NCI-H510A treated with DMSO at 0.1 percent for 48 hours (cell line): ENCODE measurements around the gene EEIG1.
A peak's percentile ranks its signal among the peaks of the same experiment; 100 is the strongest.

Experiments used
- DNase-seq: peaks from one replicate; lab custom pipeline; 2025; lab: John Stamatoyannopoulos, UW

The EEIG1 gene

GRCh38 chr9:127974769-127975261 is 6.0 kb downstream of the EEIG1 start:
- DNase-seq: no peak

DNA sequence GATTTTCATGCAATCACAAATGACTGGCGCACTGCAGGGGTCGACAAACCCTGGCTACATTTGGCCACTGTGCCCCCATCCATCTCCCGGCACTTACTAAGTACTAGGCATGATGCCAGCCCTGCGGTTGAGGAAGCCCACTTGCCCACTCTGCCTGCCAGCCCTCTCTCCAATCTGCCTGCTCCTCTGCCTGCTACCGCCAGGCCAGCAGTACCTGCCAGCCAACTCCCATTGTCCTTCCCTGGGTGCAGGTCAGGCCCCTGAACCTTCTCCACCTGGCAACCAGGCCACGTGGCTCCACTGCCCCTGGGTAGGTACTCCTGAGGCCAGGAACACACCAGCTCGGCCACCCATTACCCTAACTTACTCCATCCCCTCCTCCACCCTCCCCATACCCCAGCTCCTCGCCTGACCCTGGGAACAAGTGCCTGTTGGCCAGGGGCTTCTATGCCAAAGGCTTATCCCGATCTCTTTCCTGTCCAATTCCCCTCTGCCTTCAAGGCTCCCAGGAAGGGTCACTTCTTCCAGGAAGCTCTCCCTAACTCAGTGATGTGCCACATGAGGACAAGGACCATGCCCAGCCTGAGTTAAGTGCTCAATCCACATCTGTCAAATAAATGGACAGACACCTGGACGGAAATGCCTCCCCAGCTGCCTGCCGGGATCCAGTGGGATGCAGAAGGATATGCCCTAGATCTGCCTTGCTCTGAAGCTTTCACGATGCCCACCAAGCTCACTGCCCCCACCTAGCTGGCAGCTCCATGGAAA is 6.6 kb downstream of the EEIG1 start:
- no peak for DNase-seq

DNA sequence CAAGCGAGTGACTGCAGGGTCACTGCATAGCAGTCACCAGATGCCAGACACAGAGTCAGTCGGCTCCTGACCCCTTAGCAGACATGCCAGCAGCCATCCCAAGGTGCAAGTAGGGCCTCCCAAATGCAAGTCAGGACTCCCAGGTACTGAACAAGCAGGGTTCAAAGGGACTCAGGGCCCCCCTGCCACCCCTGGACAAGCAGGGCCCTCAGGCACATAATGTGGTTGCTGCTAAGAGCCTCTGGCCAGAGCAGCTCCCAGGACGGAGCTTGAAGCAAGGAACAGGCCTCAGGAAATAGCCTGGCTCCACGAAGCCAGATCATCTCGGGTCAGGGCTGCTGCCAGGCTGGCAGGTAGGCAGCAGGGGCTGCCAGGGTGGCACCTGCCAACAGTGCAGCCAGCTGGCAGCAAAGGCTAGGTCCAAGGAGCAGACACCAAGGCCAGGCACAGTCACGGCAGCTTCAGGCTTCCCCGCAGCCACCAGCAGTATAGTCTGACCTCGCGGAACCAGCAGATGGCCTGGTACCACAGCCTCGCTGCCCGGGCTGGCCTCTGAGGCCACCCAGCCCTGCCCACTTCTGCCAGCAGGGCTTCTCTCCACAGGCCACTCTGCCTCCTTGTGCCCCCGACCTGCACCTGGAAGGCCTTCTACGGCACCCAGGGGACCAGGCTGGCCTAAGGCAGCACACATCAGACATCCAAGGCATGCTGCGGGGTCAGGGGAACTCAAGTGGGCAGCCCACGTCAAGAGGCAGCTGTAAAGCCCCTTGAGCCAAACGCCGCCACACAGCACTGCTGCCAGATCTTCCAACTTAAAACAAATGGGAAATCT is 7.4 kb downstream of the EEIG1 start:
- DNase-seq: no peak

- DNase-seq: no peak
Measured at GRCh38 chr9:127972236-127972871, 8.4 kb downstream of the EEIG1 start.

DNA sequence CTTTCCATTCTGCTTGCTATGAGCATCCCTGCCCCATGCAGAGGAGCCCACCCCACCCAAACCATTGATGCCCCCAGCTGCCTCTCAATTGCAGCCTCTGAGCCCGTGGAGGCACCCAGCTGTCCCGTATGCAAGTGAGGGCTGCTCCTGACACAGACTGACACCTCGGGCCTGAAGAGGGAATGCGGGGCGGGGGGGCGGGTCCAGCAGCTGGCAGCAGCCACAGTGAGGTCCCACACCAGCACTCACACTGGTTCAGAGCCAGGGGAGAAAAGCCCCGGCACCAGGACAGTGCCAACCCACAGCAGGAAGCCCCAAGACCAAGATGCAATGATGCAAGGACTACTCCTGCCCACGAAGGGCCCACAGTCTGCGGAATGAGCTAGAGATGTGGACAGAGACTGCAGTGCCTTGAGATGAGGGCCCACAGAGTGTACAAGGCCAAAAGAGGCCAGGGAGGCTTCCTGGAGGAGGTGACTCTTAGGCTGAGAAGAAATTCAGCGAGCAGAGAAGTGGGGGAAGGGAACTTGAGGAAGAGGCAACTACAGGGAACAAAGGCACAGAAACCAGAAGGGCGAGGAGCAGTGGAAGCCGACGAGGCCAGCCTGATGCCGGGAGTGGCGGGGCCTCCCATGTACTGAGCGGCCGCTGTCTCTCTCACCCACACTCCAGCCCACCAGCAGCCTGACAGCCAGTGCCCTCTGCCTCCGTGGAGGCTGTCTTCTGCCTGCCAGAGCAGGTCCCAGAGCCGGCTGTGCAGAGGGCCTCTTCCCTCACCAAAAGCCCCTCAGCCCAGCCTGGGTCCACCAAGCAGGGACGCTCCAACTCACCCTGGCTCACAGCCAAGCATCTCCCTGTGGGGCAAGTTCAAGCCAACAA is 9.2 kb downstream of the EEIG1 start:
- DNase-seq: no peak

GRCh38 chr9:127970401-127971313 is 10.1 kb downstream of the EEIG1 start:
- DNase-seq: peak; percentile 91

DNA sequence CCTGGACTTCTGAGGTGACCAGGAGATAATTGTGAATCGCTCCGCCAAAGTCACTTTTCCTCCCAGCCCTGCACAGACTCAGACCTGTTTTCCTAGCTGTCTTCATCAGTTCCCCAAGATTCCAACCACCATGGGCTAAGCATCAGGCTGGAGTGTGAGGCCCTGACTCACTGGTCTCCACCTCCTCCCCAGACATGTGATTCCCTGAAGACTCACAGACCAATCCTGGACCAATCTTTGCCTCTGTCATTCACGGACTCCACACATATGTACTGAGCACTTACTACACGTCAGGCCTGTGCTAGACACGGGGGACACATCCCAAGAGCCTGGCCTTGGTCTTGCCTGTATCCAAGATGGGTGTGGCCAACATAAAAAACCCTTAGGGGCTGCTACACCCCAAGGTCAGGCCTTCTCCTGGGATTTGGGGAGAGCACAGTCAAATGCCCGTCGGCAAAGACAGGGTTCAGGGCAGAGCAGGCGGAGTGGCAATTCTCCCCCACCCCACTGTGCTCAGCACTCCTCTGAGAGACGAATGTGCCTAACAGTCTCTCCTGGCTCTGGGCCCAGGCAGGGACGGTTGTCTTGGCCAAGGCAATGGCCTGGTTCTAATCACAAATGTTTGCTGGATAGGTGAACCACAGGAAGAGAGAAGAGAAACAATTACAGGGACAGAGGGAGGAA is 11.9 kb downstream of the EEIG1 start:
- no peak for DNase-seq

- DNase-seq: no peak
Measured at GRCh38 chr9:127968042-127968441, 12.7 kb downstream of the EEIG1 start.

- DNase-seq: no peak
Measured at GRCh38 chr9:127967151-127967809, 13.5 kb downstream of the EEIG1 start.

DNA sequence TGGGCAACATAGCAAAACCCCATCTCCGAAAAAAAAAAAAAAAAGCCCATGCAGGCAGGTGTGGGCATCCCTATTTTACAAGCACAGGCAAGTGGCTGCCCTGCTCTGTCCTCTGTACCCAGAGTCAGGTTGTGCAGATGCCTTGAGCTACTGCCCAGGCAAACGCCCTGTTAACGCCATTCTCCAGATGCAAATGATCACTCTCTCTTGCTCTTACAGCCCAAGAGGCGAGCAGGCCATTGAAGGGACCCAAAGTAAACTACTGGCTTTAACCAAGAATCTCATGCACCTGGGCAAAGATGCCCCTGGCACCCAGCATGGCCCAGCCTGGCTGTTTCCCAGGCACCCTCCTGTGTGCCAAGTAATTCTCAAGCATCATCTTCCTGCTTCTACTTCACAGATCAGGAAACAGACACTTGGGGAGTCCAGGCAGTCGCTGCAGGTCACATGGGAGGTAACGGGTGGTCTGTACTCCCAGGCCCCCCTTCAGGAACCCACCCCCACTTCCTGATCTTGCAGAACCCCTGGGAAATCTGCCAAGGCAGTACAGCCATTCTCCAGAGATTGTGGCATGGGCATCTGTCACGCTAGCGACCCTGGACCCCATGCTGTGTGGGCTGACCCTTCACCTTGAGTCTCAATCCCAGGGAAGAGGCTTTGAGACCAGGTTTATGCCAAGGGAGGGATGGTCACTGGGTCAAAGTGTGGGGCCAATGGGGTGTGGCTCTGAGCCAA is 14.2 kb downstream of the EEIG1 start:
- DNase-seq: no peak

DNA sequence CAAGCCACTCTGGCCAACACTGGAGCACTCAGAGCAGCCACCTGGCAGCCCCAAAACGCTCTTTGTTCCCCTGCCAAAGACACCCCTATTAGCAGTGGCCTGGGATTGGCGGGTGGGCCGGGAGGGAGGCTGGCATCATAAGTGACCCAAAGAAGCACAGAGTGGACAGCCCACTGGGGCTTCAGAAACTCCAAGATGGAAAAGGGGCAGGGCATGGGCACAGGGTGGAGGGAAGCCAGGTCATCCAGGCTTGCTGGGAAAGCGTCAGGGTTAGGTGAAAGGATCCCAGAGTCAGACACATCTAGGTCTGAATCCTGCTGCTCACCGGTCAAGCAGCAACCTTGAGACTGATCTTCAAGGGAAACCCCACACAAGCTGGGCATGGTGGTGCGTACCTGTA is 14.8 kb downstream of the EEIG1 start:
- no peak for DNase-seq

DNA sequence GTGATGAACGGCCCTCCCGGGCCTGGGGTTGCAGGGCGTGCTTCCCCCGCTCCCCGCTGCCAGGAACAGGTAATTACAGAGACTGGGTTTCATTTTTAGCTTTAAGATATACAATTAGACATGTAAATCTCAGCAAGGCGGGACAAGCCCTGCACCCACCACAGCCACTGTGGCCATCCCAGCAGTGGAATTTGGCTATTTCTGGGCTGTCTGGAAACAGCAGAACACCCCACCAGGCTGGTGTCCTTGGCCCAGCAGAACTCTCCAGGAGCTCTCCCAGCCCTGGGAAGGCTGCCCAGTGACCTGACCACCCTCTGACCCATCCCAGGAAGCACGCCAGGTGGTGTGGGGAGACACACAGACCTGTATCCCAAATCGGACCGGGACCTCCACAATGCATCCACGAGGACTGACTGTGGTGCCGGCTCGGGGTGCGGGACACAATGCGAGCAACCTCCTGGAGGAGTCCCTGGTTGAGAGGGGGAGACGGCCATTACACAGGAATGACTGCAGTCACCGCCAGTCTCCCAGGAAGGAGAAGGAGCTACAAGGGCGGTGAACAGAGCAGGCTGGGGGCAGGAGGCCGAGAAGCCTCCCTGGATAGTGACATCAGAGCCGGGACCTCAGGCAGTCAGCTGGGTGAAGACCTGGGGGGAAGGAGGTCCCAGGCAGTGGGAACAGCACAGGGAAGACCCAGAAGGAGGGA is 17.3 kb downstream of the EEIG1 start:
- no peak for DNase-seq

GRCh38 chr9:127963041-127963358 is 17.8 kb downstream of the EEIG1 start:
- DNase-seq: no peak

GRCh38 chr9:127962278-127962677 is 18.5 kb downstream of the EEIG1 start:
- no peak for DNase-seq

DNA sequence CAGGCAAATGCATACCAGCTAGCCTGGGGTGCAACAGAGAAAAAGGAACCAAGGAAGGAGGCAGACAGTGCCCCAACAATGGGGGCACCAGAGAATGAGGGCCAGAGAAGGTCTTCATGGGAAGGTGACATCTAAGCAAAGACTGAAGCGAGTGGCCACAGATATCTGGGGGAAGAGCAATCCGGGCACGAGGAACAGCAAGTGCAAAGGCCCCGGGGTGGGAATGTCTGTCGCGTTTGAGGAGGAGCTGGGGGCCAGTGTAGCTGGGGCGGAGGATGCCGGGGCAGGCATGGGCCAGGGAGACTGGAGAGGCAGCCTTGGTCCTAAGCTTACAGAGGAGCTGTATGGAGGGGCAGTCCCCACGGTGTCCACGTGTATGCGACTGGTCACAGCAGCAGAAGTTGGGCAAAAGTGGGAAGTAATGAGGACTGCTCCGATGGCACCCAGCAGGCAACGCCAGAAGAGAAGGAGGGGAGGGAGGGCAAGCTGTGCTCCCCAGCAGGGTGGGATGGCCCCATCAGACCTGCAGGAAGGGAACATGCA is 19.1 kb downstream of the EEIG1 start:
- no peak for DNase-seq

DNA sequence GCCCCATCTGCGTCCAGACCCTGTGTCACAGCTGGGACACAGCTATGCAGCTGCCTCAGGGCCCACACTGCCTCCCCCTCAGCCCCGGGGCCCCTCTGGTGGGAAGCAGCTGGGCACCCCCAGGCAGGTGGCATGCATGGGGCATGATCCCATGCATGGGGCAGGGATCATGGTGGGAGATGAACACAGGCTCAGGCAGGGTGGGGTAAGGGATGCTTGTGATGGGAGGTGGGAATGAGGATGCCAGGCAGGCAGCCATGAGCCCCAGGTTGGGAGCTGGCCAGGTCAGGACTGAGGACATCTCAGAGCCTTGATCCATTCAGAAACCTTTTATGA is 19.7 kb downstream of the EEIG1 start:
- DNase-seq: no peak

DNA sequence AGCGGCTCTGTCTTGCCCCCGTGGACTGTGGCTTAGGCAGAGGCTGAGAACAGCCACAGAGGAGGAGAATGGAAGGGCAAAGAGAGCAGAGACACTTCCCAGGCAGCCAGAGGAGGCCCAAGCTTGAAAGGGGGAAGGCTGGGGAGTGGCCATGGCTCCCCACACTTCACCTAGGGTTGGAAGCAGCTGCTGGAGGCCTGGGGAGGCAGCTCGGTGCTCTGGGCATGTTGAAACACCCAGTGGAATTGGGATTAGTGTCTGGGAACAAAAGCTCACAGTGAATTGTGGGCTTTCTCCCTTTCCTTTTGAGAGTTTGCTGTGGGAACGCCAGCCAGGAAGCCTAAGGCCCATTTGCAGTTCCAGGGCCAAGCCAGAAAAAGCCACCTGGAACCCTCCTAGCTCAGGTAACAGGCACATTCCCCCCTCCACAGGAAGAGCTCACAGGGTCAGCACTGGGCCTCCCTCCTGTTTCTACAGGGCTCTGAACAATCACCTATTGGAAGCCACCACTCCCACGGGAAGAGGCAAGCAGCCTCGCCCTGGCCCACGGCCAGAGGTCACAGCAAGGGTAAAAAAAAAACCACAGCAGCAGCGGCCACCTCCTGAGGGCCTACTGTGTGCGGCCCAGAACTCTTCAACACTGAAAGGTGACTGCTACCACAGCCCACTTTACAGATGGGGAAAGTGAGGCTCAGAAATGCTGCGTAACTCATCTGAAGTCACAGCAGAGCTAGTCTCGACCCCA is 20.2 kb downstream of the EEIG1 start:
- DNase-seq: no peak
